Gastroesophageal sphincter (tissue), 3 donors: ENCODE data around the gene ALG1L2.

Source experiments
- CTCF ChIP-seq, 4 experiments: fragments of 200-600 bp in 2 of 4; fragments of 450-650 bp in 2 of 4; sonication (generic) in 1 of 4; IDR thresholded peaks; one replicate each; pipeline ENCODE4 v1.5.1; 2017 to 2019; ENCODE audit warnings: antibody characterized with exemption in 4 of 4, mild to moderate bottlenecking in 2 of 4, moderate library complexity in 2 of 4
- EP300 ChIP-seq: sonication (generic); formaldehyde crosslinking; IDR thresholded peaks from one replicate; pipeline ENCODE4 v1.6.1; 2017; ENCODE audit warnings: antibody characterized with exemption, mild to moderate bottlenecking
- POLR2A ChIP-seq, 2 donors: fragments of 450-650 bp; IDR thresholded peaks; one replicate each; pipeline ENCODE4 v1.6.1; 2017; ENCODE audit warnings: antibody characterized with exemption in 2 of 2, mild to moderate bottlenecking in 2 of 2, moderate library complexity in 1 of 2

- TF ChIP-seq CTCF (IDR thresholded peaks at IDR 0.05) (no peak), POLR2A (IDR thresholded peaks at IDR 0.05) (no peak), EP300 (no peak)
Measured at GRCh38 chr3:130085881-130086280, 4.2 kb downstream of the ALG1L2 start.
